Cardiac fibroblast (primary cell): Measurements from ENCODE around the gene RAP1GAP2.

Experiments
- DNase-seq, 2 donors: peaks; one replicate each; pipeline versions ENCODE4 v3.0.0 to v3.0.0-alpha.2; 2010; ENCODE audit warnings: low read depth in 2 of 2
- H3K4me3 ChIP-seq, 2 donors: replicated peaks in 1 of 2; 1 replicate in 1 of 2; 2 replicates in 1 of 2; pipeline ENCODE4 v1.5.1; 2011; ENCODE audit warnings: low read depth in 2 of 2, low read length in 2 of 2, mild to moderate bottlenecking in 2 of 2, moderate library complexity in 1 of 2
- TF ChIP-seq, protein P1 (sequence below): IDR thresholded peaks from one replicate; pipeline ENCODE4 v1.5.1; 2011; ENCODE audit warnings: low read depth, mild to moderate bottlenecking, low read length, inconsistent platforms

Gene RAP1GAP2

DNA sequence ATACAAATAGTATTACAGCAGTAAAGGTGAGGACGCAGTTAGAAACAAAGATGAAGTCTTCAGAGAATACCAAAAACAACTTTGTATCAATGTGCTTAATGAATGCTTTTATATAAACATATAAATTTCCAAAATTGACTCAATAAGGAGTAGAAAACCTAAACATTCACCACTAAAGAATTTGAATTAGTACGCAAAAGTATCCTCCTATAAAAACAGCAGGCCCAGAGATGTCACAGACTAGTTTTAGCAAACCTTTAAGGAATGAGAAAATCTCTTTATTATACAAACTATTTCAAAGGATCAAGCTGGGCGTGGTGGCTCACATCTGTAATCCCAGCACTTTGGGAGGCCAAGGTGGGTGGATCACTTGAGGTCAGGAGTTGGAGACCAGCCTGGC is 180.9 kb downstream of the RAP1GAP2 start:
- TF ChIP-seq, protein P1, sequence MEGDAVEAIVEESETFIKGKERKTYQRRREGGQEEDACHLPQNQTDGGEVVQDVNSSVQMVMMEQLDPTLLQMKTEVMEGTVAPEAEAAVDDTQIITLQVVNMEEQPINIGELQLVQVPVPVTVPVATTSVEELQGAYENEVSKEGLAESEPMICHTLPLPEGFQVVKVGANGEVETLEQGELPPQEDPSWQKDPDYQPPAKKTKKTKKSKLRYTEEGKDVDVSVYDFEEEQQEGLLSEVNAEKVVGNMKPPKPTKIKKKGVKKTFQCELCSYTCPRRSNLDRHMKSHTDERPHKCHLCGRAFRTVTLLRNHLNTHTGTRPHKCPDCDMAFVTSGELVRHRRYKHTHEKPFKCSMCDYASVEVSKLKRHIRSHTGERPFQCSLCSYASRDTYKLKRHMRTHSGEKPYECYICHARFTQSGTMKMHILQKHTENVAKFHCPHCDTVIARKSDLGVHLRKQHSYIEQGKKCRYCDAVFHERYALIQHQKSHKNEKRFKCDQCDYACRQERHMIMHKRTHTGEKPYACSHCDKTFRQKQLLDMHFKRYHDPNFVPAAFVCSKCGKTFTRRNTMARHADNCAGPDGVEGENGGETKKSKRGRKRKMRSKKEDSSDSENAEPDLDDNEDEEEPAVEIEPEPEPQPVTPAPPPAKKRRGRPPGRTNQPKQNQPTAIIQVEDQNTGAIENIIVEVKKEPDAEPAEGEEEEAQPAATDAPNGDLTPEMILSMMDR = no peak
- no peak overlapping the region for H3K4me3 ChIP-seq
- peak in 1 of 2 donors; percentile 48 for DNase-seq

DNA sequence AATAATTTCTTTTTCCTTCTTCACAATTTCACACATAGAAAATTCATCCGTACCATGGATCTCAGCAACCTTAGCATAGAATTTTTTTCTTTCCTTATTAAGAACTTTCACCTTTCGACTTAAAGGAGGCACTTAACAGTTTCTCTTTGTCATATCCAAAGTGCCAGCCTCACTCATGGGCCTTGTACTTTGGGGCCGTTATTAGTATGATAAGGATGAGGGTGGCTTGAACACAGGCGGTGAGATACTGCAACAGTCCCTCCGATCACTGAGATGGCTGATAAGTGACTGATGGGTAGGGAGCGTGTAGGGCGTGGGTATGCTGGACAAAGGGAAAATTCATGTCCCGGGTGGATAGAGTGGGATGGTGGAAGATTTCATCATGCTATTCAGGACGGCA is 181.9 kb downstream of the RAP1GAP2 start:
- DNase-seq = no peak
- H3K4me3 ChIP-seq = no peak overlapping the region
- TF ChIP-seq, protein P1 = no peak

GRCh38 chr17:2978991-2979390 is 182.8 kb downstream of the RAP1GAP2 start:
- no peak for DNase-seq
- TF ChIP-seq, protein P1 = no peak
- H3K4me3 ChIP-seq = no peak overlapping the region

- H3K4me3 ChIP-seq = no peak overlapping the region
- DNase-seq = no peak
- TF ChIP-seq, protein P1 = no peak
These were observed 184.1 kb downstream of the RAP1GAP2 start for GRCh38 chr17:2980211-2980903.

DNA sequence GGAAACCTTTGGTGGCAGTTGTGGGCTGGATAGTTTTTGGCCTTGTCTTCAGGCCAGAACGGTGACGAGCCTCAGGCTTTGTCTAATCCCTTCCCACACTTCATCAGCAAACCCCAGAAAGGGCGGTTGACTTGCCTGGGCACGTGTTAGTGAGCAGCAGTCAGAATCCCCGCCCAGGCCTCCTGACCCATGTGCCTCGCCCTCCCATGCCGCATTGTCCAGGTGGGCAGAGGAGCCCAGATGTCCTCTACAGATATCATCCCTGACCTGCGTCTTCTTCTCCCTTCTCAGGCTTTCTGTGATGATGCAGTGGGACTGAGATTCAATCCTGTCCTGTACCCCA is 184.6 kb downstream of the RAP1GAP2 start:
- no peak for DNase-seq
- TF ChIP-seq, protein P1 = no peak

GRCh38 chr17:2981325-2981724 is 185.1 kb downstream of the RAP1GAP2 start:
- no peak for DNase-seq
- no peak overlapping the region for H3K4me3 ChIP-seq
- TF ChIP-seq, protein P1 = no peak

More for the DNA sequence above, 184.6 kb downstream of the RAP1GAP2 start:
- no peak overlapping the region for H3K4me3 ChIP-seq

GRCh38 chr17:2982854-2983253 is 186.6 kb downstream of the RAP1GAP2 start:
- peak; percentile 62 to 94 for DNase-seq
- TF ChIP-seq, protein P1 = peak; percentile 18
- H3K4me3 ChIP-seq = no peak overlapping the region
